ENCODE data around the gene NAA40. TPM values are rescaled to one million over a fixed set of nuclear protein-coding genes. Genes with fewer than 3 reads are reported as not detected.

The NAA40 gene
- total and polyA plus RNA-seq, 2 of the 13 experiments (the other 11 are each of a cell fraction or from before 2014, with no cell fraction given) = 11.1 to 17.9 TPM

DNA sequence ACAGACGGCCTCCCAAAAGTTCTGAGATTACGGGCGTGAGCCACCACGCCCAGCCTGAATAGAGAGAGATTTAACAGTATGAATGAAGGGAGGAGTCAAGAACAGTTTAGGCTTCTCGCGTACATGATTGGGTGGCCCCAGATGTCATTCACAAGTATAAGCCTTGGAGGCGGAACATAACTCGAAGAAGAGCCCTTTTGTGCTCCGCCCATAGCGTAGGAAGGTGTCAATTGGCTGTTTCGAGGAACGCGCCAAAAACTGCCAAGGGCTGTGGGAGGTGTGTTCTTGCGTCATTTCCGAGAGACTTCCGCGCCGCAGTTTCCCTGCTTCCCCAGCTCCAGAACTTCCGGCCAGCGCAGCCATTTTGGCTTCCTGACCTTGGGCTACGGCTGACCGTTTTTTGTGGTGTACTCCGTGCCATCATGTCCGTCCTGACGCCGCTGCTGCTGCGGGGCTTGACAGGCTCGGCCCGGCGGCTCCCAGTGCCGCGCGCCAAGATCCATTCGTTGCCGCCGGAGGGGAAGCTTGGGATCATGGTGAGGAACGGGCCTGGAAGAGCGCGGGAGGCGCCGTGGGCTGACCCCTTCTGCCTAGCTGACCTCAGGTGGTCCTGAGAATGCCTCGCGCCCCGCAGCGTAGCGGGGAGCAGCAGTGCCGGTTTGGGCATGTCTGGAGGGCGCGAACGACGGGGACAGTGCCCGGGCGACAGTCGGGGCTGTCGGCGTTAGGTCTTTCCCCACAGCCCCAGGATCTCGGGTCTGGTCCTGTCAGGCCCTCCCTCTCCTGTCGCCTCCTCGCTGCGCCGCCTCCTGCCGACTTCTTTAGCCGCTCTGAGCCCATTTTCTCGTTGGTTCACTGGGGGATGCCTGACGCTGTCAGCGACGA lies 35.7 kb downstream of the NAA40 start, which contains the start of gene COX8A (continued):
- no peak for TF ChIP-seq SP1 (IDR thresholded peaks at IDR 0.05)
- peak; percentile 62 for TF ChIP-seq SP1 (CRISPR knock-in tag; IDR thresholded peaks at IDR 0.05)
- TF ChIP-seq, protein P1, sequence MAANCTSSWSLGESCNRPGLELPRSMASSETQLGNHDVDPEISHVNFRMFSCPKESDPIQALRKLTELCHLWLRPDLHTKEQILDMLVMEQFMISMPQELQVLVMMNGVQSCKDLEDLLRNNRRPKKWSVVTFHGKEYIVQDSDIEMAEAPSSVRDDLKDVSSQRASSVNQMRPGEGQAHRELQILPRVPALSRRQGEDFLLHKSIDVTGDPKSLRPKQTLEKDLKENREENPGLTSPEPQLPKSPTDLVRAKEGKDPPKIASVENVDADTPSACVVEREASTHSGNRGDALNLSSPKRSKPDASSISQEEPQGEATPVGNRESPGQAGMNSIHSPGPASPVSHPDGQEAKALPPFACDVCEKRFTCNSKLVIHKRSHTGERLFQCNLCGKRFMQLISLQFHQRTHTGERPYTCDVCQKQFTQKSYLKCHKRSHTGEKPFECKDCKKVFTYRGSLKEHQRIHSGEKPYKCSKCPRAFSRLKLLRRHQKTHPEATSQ (CRISPR knock-in tag; IDR thresholded peaks at IDR 0.05; ENCODE audit: borderline replicate concordance) = peak; percentile 76; the same call in 1 of the 2 replicates
- TF ChIP-seq, protein P2, sequence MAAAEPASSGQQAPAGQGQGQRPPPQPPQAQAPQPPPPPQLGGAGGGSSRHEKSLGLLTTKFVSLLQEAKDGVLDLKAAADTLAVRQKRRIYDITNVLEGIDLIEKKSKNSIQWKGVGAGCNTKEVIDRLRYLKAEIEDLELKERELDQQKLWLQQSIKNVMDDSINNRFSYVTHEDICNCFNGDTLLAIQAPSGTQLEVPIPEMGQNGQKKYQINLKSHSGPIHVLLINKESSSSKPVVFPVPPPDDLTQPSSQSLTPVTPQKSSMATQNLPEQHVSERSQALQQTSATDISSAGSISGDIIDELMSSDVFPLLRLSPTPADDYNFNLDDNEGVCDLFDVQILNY (CRISPR knock-in tag; conservative IDR thresholded peaks at IDR 0.05) = peak; percentile 89
- no peak; the same call in none of the 2 replicates for TF ChIP-seq ZFP90 (CRISPR knock-in tag; IDR thresholded peaks at IDR 0.05; ENCODE audit: borderline replicate concordance)
- TF ChIP-seq, protein P3, sequence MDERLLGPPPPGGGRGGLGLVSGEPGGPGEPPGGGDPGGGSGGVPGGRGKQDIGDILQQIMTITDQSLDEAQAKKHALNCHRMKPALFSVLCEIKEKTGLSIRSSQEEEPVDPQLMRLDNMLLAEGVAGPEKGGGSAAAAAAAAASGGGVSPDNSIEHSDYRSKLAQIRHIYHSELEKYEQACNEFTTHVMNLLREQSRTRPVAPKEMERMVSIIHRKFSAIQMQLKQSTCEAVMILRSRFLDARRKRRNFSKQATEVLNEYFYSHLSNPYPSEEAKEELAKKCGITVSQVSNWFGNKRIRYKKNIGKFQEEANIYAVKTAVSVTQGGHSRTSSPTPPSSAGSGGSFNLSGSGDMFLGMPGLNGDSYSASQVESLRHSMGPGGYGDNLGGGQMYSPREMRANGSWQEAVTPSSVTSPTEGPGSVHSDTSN (CRISPR knock-in tag; IDR thresholded peaks at IDR 0.05) = peak; percentile 84
- TF ChIP-seq KLF12 (CRISPR knock-in tag; IDR thresholded peaks at IDR 0.05; ENCODE audit: borderline replicate concordance) = 0 out of 2 replicates have a peak, but pooled peaks have one; percentile 45
- TF ChIP-seq, protein P4, sequence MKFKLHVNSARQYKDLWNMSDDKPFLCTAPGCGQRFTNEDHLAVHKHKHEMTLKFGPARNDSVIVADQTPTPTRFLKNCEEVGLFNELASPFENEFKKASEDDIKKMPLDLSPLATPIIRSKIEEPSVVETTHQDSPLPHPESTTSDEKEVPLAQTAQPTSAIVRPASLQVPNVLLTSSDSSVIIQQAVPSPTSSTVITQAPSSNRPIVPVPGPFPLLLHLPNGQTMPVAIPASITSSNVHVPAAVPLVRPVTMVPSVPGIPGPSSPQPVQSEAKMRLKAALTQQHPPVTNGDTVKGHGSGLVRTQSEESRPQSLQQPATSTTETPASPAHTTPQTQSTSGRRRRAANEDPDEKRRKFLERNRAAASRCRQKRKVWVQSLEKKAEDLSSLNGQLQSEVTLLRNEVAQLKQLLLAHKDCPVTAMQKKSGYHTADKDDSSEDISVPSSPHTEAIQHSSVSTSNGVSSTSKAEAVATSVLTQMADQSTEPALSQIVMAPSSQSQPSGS (CRISPR knock-in tag; IDR thresholded peaks at IDR 0.05) = peak; percentile 87; the same call in 1 of the 2 replicates
- peak; percentile 61 for TF ChIP-seq MED1 (CRISPR knock-in tag; IDR thresholded peaks at IDR 0.05)
- TF ChIP-seq, protein P5, sequence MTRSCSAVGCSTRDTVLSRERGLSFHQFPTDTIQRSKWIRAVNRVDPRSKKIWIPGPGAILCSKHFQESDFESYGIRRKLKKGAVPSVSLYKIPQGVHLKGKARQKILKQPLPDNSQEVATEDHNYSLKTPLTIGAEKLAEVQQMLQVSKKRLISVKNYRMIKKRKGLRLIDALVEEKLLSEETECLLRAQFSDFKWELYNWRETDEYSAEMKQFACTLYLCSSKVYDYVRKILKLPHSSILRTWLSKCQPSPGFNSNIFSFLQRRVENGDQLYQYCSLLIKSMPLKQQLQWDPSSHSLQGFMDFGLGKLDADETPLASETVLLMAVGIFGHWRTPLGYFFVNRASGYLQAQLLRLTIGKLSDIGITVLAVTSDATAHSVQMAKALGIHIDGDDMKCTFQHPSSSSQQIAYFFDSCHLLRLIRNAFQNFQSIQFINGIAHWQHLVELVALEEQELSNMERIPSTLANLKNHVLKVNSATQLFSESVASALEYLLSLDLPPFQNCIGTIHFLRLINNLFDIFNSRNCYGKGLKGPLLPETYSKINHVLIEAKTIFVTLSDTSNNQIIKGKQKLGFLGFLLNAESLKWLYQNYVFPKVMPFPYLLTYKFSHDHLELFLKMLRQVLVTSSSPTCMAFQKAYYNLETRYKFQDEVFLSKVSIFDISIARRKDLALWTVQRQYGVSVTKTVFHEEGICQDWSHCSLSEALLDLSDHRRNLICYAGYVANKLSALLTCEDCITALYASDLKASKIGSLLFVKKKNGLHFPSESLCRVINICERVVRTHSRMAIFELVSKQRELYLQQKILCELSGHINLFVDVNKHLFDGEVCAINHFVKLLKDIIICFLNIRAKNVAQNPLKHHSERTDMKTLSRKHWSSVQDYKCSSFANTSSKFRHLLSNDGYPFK (CRISPR knock-in tag; IDR thresholded peaks at IDR 0.05; ENCODE audit: borderline replicate concordance) = peak; percentile 89
- TF ChIP-seq ZC3H13 (CRISPR knock-in tag; IDR thresholded peaks at IDR 0.05) = peak; percentile 78; the same call in 1 of the 2 replicates
- peak; percentile 75; the same call in 1 of the 2 replicates for TF ChIP-seq ZNF792 (CRISPR knock-in tag; IDR thresholded peaks at IDR 0.05)
- TF ChIP-seq, protein P6, sequence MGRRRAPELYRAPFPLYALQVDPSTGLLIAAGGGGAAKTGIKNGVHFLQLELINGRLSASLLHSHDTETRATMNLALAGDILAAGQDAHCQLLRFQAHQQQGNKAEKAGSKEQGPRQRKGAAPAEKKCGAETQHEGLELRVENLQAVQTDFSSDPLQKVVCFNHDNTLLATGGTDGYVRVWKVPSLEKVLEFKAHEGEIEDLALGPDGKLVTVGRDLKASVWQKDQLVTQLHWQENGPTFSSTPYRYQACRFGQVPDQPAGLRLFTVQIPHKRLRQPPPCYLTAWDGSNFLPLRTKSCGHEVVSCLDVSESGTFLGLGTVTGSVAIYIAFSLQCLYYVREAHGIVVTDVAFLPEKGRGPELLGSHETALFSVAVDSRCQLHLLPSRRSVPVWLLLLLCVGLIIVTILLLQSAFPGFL (CRISPR knock-in tag; IDR thresholded peaks at IDR 0.05) = no peak; the same call in 1 of the 2 replicates
- no peak for TF ChIP-seq ZNF652 (CRISPR knock-in tag; IDR thresholded peaks at IDR 0.05; ENCODE audit: borderline replicate concordance, low read depth)
- TF ChIP-seq NFYB (CRISPR knock-in tag; IDR thresholded peaks at IDR 0.05) = peak; percentile 89
